H9 (cell line): Measurements from ENCODE around the gene SERPINB5. TPM values are rescaled to one million over a fixed set of nuclear protein-coding genes. Genes with fewer than 3 reads are reported as not detected.

Experiments
- DNase-seq: peaks from one replicate; pipeline ENCODE4 v3.0.0-alpha.2; 2017
- H2AFZ ChIP-seq: one replicate; pipeline ENCODE4 v1.6.1; 2013; ENCODE audit warnings: mild to moderate bottlenecking, low read length, control low read depth, moderate library complexity
- H2AK5ac ChIP-seq: 2 replicates; pipeline ENCODE4 v1.6.1; 2013; ENCODE audit warnings: low read length, control low read depth, mixed read lengths; ENCODE audit not compliant: insufficient read length
- H2BK120ac ChIP-seq: one replicate; pipeline ENCODE4 v1.6.1; 2013; ENCODE audit warnings: low read depth, mild to moderate bottlenecking, low read length, control low read depth, inconsistent platforms; ENCODE audit not compliant: poor library complexity, severe bottlenecking
- H2BK12ac ChIP-seq: 2 replicates; pipeline ENCODE4 v1.6.1; 2013; ENCODE audit warnings: low read length, control low read depth, mixed read lengths, low read depth; ENCODE audit not compliant: insufficient read length
- H2BK15ac ChIP-seq: 2 replicates; pipeline ENCODE4 v1.6.1; 2013; ENCODE audit warnings: low read depth, low read length, control low read depth
- H2BK20ac ChIP-seq: one replicate; pipeline ENCODE4 v1.6.1; 2013; ENCODE audit warnings: low read depth, mild to moderate bottlenecking, low read length, control low read depth, inconsistent platforms; ENCODE audit not compliant: poor library complexity, severe bottlenecking
- H2BK5ac ChIP-seq: 2 replicates; pipeline ENCODE4 v1.6.1; 2013; ENCODE audit warnings: low read length, control low read depth, mixed read lengths; ENCODE audit not compliant: insufficient read length
- H3K14ac ChIP-seq: 2 replicates; pipeline ENCODE4 v1.6.1; 2013; ENCODE audit warnings: low read length, control low read depth; ENCODE audit not compliant: insufficient read depth
- H3K18ac ChIP-seq: 2 replicates; pipeline ENCODE4 v1.6.1; 2013; ENCODE audit warnings: low read depth, mild to moderate bottlenecking, mixed read lengths, low read length, control low read depth; ENCODE audit not compliant: insufficient read length
- H3K23ac ChIP-seq: 2 replicates; pipeline ENCODE4 v1.6.1; 2013; ENCODE audit warnings: low read length, control low read depth, mixed read lengths, low read depth; ENCODE audit not compliant: insufficient read length
- H3K23me2 ChIP-seq: 2 replicates; pipeline ENCODE4 v1.6.1; 2013; ENCODE audit warnings: low read depth, mild to moderate bottlenecking, mixed read lengths, low read length, control low read depth; ENCODE audit not compliant: insufficient read length, poor library complexity, severe bottlenecking
- H3K27ac ChIP-seq: 2 replicates; pipeline ENCODE4 v1.5.1; 2013; ENCODE audit warnings: low read length, control low read depth, mixed read lengths, low read depth; ENCODE audit not compliant: insufficient read length
- H3K27me3 ChIP-seq: 2 replicates; pipeline ENCODE4 v1.6.1; 2013; ENCODE audit warnings: low read length, control low read depth, inconsistent platforms; ENCODE audit not compliant: insufficient read depth
- H3K4ac ChIP-seq: 2 replicates; pipeline ENCODE4 v1.6.1; 2013; ENCODE audit warnings: low read depth, mild to moderate bottlenecking, control low read depth, inconsistent platforms, low read length, moderate library complexity
- H3K4me1 ChIP-seq: 2 replicates; pipeline ENCODE4 v1.6.1; 2013; ENCODE audit warnings: low read length, control low read depth, inconsistent platforms; ENCODE audit not compliant: insufficient read depth
- H3K4me2 ChIP-seq: 2 replicates; pipeline ENCODE4 v1.6.1; 2013; ENCODE audit warnings: low read length, control low read depth, mixed read lengths; ENCODE audit not compliant: insufficient read length, insufficient read depth
- H3K56ac ChIP-seq: 2 replicates; pipeline ENCODE4 v1.6.1; 2013; ENCODE audit warnings: low read depth, mild to moderate bottlenecking, mixed read lengths, low read length, control low read depth; ENCODE audit not compliant: insufficient read length
- H3K79me1 ChIP-seq: 2 replicates; pipeline ENCODE4 v1.6.1; 2013; ENCODE audit warnings: low read depth, mild to moderate bottlenecking, moderate library complexity, low read length, control low read depth, inconsistent platforms; ENCODE audit not compliant: insufficient read depth, poor library complexity, severe bottlenecking
- H3K79me2 ChIP-seq: 2 replicates; pipeline ENCODE4 v1.6.1; 2013; ENCODE audit warnings: low read length, control low read depth, inconsistent platforms; ENCODE audit not compliant: insufficient read depth
- H3K9ac ChIP-seq: 2 replicates; pipeline ENCODE4 v1.6.1; 2013; ENCODE audit warnings: low read length, control low read depth, mixed read lengths; ENCODE audit not compliant: insufficient read length; ENCODE audit errors: extremely low read depth
- H3K9me3 ChIP-seq: one replicate; pipeline ENCODE4 v1.6.1; 2013; ENCODE audit warnings: low read depth, low read length, inconsistent platforms; ENCODE audit not compliant: control insufficient read depth
- H3T11ph ChIP-seq: one replicate; pipeline ENCODE4 v1.6.1; 2013; ENCODE audit warnings: mild to moderate bottlenecking, low read length, control low read depth, inconsistent platforms
- H4K20me1 ChIP-seq: one replicate; pipeline ENCODE4 v1.6.1; 2013; ENCODE audit not compliant: control insufficient read depth, insufficient read length, insufficient read depth
- H4K5ac ChIP-seq: 2 replicates; pipeline ENCODE4 v1.6.1; 2013; ENCODE audit warnings: low read depth, mild to moderate bottlenecking, mixed read lengths, low read length, control low read depth; ENCODE audit not compliant: insufficient read length
- H4K8ac ChIP-seq: replicated peaks from 2 replicates; pipeline ENCODE4 v1.6.1; 2013; ENCODE audit warnings: low read length, control low read depth, mixed read lengths, low read depth; ENCODE audit not compliant: insufficient read length
- H4K91ac ChIP-seq: 2 replicates; pipeline ENCODE4 v1.6.1; 2013; ENCODE audit warnings: low read depth, mild to moderate bottlenecking, moderate library complexity, mixed read lengths, low read length, control low read depth; ENCODE audit not compliant: insufficient read length
- H3K27ac Mint-ChIP-seq, 3 experiments: 2 replicates in 2 of 3; 3 replicates in 1 of 3; pipeline ENCODE4 v1.8.0; 2020 to 2021; ENCODE audit warnings: mixed read lengths in 3 of 3, mild to moderate bottlenecking in 1 of 3, moderate library complexity in 1 of 3
- H3K27me3 Mint-ChIP-seq: 2 replicates; pipeline ENCODE4 v1.8.0; 2021; ENCODE audit warnings: low read depth, mild to moderate bottlenecking, moderate library complexity, mixed read lengths
- H3K36me3 Mint-ChIP-seq, 3 experiments: 2 replicates in 2 of 3; 3 replicates in 1 of 3; pipeline ENCODE4 v1.8.0; 2020 to 2021; ENCODE audit warnings: low read depth in 3 of 3, mixed read lengths in 3 of 3; ENCODE audit not compliant: insufficient read depth in 1 of 3
- H3K4me1 Mint-ChIP-seq, 2 experiments: 2 replicates each; pipeline ENCODE4 v1.8.0; 2020; ENCODE audit warnings: mixed read lengths in 2 of 2
- H3K4me3 Mint-ChIP-seq, 2 experiments: 2 replicates in 1 of 2; 3 replicates in 1 of 2; pipeline ENCODE4 v1.8.0; 2020 to 2021; ENCODE audit warnings: mild to moderate bottlenecking in 2 of 2, mixed read lengths in 2 of 2, moderate library complexity in 1 of 2
- H3K9me3 Mint-ChIP-seq, 2 experiments: 2 replicates in 1 of 2; 3 replicates in 1 of 2; pipeline ENCODE4 v1.8.0; 2020; ENCODE audit warnings: mild to moderate bottlenecking in 2 of 2, mixed read lengths in 2 of 2, moderate library complexity in 1 of 2
- CTCF ChIP-seq: fragments of 200-600 bp; sonication (generic); conservative IDR thresholded peaks from 3 replicates; pipeline ENCODE4 v1.8.0; 2021; ENCODE audit warnings: antibody characterized with exemption, mild to moderate bottlenecking
- WGBS: extraction: QIAGEN DNeasy Blood & Tissue Kit; methylation state at CpG from one replicate; pipeline ENCODE4 v1.1.7; 2013; ENCODE audit warnings: missing lambda C conversion rate, low lambda C conversion rate, mixed read lengths; ENCODE audit not compliant: insufficient read length; ENCODE audit errors: extremely low coverage; 5-methylcytosine and 5-hydroxymethylcytosine counted together
- total RNA-seq: library from RNA; stranded (reverse); gene quantifications from 2 replicates; pipeline ENCODE4 v1.2.1, GENCODE V29; 2021

The SERPINB5 gene
- total RNA-seq, 1 experiment from 2014 or later: not detected

- H3K4ac ChIP-seq: no peak overlapping the region
- H4K20me1 ChIP-seq: no peaks in the 10 kb centered on the region
- no peaks in the 10 kb centered on the region for H3K9me3 Mint-ChIP-seq
- H3K4me3 Mint-ChIP-seq: no peak overlapping the region
- H3K79me1 ChIP-seq: no peaks in the 10 kb centered on the region
- DNase-seq: no peak
- H3T11ph ChIP-seq: no peak overlapping the region
- H3K36me3 Mint-ChIP-seq: no peaks in the 10 kb centered on the region
- H3K18ac ChIP-seq: no peak overlapping the region
- H3K27me3 ChIP-seq: no peaks in the 10 kb centered on the region
- no peak overlapping the region for H4K5ac ChIP-seq
- no peak overlapping the region for H4K8ac ChIP-seq
- no peak overlapping the region for H3K27ac ChIP-seq
- no peak overlapping the region for H3K27ac Mint-ChIP-seq
- no peak overlapping the region for H2AFZ ChIP-seq
- H2BK15ac ChIP-seq: no peak overlapping the region
- H3K27me3 Mint-ChIP-seq: no peaks in the 10 kb centered on the region
- H3K4me2 ChIP-seq: no peak overlapping the region
- H3K56ac ChIP-seq: no peak overlapping the region
- H3K23ac ChIP-seq: no peak overlapping the region
- H2BK12ac ChIP-seq: no peak overlapping the region
- H3K23me2 ChIP-seq: no peaks in the 10 kb centered on the region
- TF ChIP-seq CTCF: no peak
- no peaks in the 10 kb centered on the region for H3K4me1 ChIP-seq
- H3K4me1 Mint-ChIP-seq: no peaks in the 10 kb centered on the region
- H2BK5ac ChIP-seq: no peak overlapping the region
- no peak overlapping the region for H2AK5ac ChIP-seq
- no peaks in the 10 kb centered on the region for H3K79me2 ChIP-seq
- H2BK20ac ChIP-seq: no peak overlapping the region
- no peak overlapping the region for H4K91ac ChIP-seq
- H3K14ac ChIP-seq: no peak overlapping the region
- no peaks in the 10 kb centered on the region for H3K9me3 ChIP-seq
- H3K9ac ChIP-seq: no peak overlapping the region
- H2BK120ac ChIP-seq: no peak overlapping the region
- no CpG with 5 or more reads among the region's 2 CpGs for WGBS
These were observed 75.8 kb downstream of the SERPINB5 start for GRCh38 chr18:63552581-63552980.
